Measurements from ENCODE around the gene C1orf21.
A peak's percentile ranks its signal among the peaks of the same experiment; 100 is the strongest.

C1orf21 gene

DNA sequence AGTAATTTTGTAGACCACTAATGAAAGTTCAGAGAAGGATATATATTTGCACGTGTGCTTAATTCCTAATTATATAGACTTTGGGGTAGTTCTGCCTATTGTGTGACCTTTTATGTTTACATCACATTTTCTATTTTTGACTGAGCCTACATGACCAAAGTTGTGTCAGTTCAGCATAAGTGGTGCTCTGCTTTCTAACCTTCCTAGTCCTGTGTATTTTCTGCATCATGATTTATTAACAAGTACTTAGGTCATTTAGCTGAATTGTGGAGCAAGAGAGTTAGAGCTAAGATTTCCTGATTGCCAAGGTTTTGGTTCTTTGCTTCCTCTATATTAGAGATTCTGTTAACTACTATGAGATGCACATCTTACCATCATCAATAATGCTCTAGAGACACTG lies 176.0 kb downstream of the C1orf21 start:
- no peak overlapping the region for H3K4me2 ChIP-seq (ENCODE audit: low read length)
- no peak overlapping the region for H3K9ac ChIP-seq (ENCODE audit: low read length)
- H2AFZ ChIP-seq (ENCODE audit: low read length) = no peak overlapping the region
- TF ChIP-seq EZH2 (IDR thresholded peaks at IDR 0.05; ENCODE audit: borderline replicate concordance, low read length) = no peak
- TF ChIP-seq, protein P1, sequence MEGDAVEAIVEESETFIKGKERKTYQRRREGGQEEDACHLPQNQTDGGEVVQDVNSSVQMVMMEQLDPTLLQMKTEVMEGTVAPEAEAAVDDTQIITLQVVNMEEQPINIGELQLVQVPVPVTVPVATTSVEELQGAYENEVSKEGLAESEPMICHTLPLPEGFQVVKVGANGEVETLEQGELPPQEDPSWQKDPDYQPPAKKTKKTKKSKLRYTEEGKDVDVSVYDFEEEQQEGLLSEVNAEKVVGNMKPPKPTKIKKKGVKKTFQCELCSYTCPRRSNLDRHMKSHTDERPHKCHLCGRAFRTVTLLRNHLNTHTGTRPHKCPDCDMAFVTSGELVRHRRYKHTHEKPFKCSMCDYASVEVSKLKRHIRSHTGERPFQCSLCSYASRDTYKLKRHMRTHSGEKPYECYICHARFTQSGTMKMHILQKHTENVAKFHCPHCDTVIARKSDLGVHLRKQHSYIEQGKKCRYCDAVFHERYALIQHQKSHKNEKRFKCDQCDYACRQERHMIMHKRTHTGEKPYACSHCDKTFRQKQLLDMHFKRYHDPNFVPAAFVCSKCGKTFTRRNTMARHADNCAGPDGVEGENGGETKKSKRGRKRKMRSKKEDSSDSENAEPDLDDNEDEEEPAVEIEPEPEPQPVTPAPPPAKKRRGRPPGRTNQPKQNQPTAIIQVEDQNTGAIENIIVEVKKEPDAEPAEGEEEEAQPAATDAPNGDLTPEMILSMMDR (IDR thresholded peaks at IDR 0.05; ENCODE audit: low read length) = no peak
- no peaks in the 10 kb centered on the region for H3K9me3 ChIP-seq (ENCODE audit: low read length)
- H4K20me1 ChIP-seq (ENCODE audit: insufficient read depth, low read length) = no peaks in the 10 kb centered on the region
- no peaks in the 10 kb centered on the region for H3K79me2 ChIP-seq (ENCODE audit: insufficient read depth, low read length)
- no peaks in the 10 kb centered on the region for H3K4me1 ChIP-seq (ENCODE audit: insufficient read depth, low read length, severe bottlenecking)
- no peak overlapping the region for H3K4me3 ChIP-seq (ENCODE audit: low read depth, low read length, poor library complexity, severe bottlenecking)
- no peaks in the 10 kb centered on the region for H3K36me3 ChIP-seq (ENCODE audit: insufficient read depth, low read length)
- no peak overlapping the region for H3K27ac ChIP-seq (ENCODE audit: low read depth, low read length, poor library complexity, severe bottlenecking)
- H3K27me3 ChIP-seq (ENCODE audit: insufficient read depth, low read length) = no peaks in the 10 kb centered on the region
- H3K9me2 ChIP-seq (ENCODE audit: low read depth, low read length) = no peaks in the 10 kb centered on the region
- no peaks in the 10 kb centered on the region for H3F3A ChIP-seq (ENCODE audit: insufficient read depth, low read length)

DNA sequence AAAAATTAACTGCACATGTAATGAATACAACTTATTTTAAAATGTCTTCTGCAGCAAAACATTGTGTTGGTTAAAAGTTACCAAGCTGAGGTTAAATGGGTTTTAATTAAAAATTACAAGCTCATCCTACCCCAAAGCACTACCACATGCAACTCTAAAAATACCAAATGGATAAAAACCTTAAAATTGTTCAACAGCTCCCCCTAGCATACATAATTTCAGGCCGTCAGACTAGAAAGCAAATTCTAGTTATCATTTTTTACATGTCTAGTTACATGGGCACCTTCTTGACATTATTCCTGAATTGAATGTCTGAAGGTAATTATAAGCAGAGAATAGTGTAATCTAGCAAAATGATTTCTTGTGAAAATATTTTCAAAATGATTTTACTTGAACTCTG lies 176.5 kb downstream of the C1orf21 start:
- Histone ChIP-seq H3K4me1 (ENCODE audit: insufficient read depth, low read length, severe bottlenecking) (no peaks in the 10 kb centered on the region), H3K9me3 (ENCODE audit: low read length) (no peaks in the 10 kb centered on the region), H3F3A (ENCODE audit: insufficient read depth, low read length) (no peaks in the 10 kb centered on the region), H2AFZ (ENCODE audit: low read length) (no peak overlapping the region), H3K4me3 (ENCODE audit: low read depth, low read length, poor library complexity, severe bottlenecking) (no peak overlapping the region), H3K27me3 (ENCODE audit: insufficient read depth, low read length) (no peaks in the 10 kb centered on the region), H3K4me2 (ENCODE audit: low read length) (no peak overlapping the region), H3K9me2 (ENCODE audit: low read depth, low read length) (no peaks in the 10 kb centered on the region), H3K79me2 (ENCODE audit: insufficient read depth, low read length) (no peaks in the 10 kb centered on the region), H3K27ac (ENCODE audit: low read depth, low read length, poor library complexity, severe bottlenecking) (no peak overlapping the region), H3K36me3 (ENCODE audit: insufficient read depth, low read length) (no peaks in the 10 kb centered on the region), H3K9ac (ENCODE audit: low read length) (no peak overlapping the region), H4K20me1 (ENCODE audit: insufficient read depth, low read length) (no peaks in the 10 kb centered on the region)
- TF ChIP-seq, protein P1 (IDR thresholded peaks at IDR 0.05; ENCODE audit: low read length) = peak; percentile 51
- no peak for TF ChIP-seq EZH2 (IDR thresholded peaks at IDR 0.05; ENCODE audit: borderline replicate concordance, low read length)

- H3K36me3 ChIP-seq (ENCODE audit: insufficient read depth, low read length) = no peaks in the 10 kb centered on the region
- no peaks in the 10 kb centered on the region for H3F3A ChIP-seq (ENCODE audit: insufficient read depth, low read length)
- H3K27me3 ChIP-seq (ENCODE audit: insufficient read depth, low read length) = no peaks in the 10 kb centered on the region
- H3K4me3 ChIP-seq (ENCODE audit: low read depth, low read length, poor library complexity, severe bottlenecking) = no peak overlapping the region
- TF ChIP-seq, protein P1 (IDR thresholded peaks at IDR 0.05; ENCODE audit: low read length) = no peak
- TF ChIP-seq EZH2 (IDR thresholded peaks at IDR 0.05; ENCODE audit: borderline replicate concordance, low read length) = no peak
- no peaks in the 10 kb centered on the region for H3K79me2 ChIP-seq (ENCODE audit: insufficient read depth, low read length)
- H3K4me2 ChIP-seq (ENCODE audit: low read length) = no peak overlapping the region
- H2AFZ ChIP-seq (ENCODE audit: low read length) = no peak overlapping the region
- no peaks in the 10 kb centered on the region for H3K9me2 ChIP-seq (ENCODE audit: low read depth, low read length)
- H3K9ac ChIP-seq (ENCODE audit: low read length) = no peak overlapping the region
- H3K9me3 ChIP-seq (ENCODE audit: low read length) = no peaks in the 10 kb centered on the region
- H3K4me1 ChIP-seq (ENCODE audit: insufficient read depth, low read length, severe bottlenecking) = no peaks in the 10 kb centered on the region
- no peaks in the 10 kb centered on the region for H4K20me1 ChIP-seq (ENCODE audit: insufficient read depth, low read length)
- H3K27ac ChIP-seq (ENCODE audit: low read depth, low read length, poor library complexity, severe bottlenecking) = no peak overlapping the region
These were observed 180.2 kb downstream of the C1orf21 start for GRCh38 chr1:184567009-184567408.
